ENCODE results near the gene CCR2.

Gene CCR2

DNA sequence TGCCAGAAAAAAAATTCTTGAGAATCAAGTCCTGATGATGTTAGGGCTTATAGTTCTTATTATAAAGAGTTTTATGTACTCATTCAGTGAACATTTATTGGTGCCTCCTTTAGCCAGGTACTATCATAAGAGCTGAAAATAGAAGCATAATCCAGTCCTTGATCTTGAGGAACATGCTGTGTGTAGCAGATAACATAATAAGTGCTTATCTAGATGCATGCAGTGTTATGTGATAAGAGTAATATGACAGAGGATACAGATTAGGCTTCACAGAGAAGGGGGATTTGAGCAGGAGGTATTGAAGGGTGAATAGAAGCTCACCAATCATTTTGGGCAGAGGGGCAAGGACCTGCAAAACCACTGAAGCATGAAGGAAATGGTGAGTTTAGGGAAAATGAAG, 1.1 kb downstream of the CCR2 start:
- no peak for DNase-seq

DNA sequence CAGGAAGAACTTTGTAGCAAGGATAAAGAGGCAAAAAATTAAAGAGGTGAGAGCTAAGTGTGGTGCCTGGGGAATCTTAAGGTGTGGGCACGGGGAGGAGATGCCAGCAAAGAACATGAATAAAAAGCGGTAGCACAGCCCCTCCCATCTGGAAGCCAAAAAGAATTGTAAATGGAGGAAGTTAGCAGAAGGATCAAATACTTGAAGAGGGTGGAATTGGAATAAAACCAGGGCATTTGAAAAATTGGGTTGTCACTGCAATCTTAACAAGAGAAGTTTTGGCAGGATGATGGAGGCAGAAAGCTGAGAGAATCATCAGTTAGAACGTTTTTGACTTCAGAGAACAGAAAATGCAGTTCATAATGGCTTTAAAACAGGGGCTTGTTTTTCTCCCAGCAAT, 2.4 kb downstream of the CCR2 start:
- no peak for DNase-seq

DNA sequence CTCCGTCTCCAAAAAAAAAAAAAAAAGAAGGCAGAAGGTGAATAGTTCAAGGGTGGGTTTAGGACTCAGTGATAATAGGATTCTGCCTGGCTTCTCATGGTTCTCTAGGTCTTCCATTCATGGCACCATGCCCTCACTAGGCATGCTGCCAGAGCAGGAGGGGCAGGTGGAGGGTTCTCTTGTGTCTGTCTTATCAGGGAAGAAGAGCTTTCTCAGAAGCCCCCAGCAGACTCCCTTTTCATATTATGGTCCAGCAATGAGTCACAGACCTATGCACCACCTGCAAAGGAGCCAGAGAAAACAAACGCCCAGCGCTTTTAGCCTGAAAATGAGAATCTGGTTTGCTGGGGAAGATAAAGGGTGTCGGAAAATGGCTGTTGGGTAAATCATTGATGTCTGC, 3.0 kb downstream of the CCR2 start:
- DNase-seq, result no peak

DNA sequence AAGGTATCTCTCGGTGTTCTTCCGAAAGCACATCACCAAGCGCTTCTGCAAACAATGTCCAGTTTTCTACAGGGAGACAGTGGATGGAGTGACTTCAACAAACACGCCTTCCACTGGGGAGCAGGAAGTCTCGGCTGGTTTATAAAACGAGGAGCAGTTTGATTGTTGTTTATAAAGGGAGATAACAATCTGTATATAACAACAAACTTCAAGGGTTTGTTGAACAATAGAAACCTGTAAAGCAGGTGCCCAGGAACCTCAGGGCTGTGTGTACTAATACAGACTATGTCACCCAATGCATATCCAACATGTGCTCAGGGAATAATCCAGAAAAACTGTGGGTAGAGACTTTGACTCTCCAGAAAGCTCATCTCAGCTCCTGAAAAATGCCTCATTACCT, 4.6 kb downstream of the CCR2 start:
- no peak for DNase-seq

DNA sequence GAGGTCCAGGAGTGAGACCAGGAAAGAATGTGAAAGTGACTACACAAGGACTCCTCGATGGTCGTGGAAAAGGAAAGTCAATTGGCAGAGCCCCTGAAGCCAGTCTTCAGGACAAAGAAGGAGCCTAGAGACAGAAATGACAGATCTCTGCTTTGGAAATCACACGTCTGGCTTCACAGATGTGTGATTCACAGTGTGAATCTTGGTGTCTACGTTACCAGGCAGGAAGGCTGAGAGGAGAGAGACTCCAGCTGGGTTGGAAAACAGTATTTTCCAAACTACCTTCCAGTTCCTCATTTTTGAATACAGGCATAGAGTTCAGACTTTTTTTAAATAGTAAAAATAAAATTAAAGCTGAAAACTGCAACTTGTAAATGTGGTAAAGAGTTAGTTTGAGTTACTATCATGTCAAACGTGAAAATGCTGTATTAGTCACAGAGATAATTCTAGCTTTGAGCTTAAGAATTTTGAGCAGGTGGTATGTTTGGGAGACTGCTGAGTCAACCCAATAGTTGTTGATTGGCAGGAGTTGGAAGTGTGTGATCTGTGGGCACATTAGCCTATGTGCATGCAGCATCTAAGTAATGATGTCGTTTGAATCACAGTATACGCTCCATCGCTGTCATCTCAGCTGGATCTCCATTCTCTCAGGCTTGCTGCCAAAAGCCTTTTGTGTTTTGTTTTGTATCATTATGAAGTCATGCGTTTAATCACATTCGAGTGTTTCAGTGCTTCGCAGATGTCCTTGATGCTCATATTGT, 6.0 kb downstream of the CCR2 start:
- DNase-seq, result no peak

DNA sequence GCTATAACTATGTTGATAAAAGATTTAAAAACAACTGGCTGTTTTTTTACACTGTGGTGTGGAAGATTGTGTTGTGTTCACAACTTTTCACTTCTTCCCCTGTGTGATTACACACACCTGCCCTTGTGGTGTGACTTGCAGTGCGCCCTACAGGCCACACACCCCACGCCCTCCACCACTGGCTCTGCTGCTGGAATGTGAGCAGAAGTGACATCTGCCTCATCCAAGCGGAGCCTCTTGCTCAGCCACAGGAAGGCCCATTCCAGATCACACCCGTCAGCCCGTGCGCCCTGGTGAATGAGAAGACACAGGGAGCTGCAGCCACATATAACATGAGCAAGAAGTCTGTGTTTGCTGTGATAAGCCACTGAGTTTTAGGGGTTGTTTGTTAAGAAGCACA, 7.0 kb downstream of the CCR2 start:
- DNase-seq, result no peak

DNA sequence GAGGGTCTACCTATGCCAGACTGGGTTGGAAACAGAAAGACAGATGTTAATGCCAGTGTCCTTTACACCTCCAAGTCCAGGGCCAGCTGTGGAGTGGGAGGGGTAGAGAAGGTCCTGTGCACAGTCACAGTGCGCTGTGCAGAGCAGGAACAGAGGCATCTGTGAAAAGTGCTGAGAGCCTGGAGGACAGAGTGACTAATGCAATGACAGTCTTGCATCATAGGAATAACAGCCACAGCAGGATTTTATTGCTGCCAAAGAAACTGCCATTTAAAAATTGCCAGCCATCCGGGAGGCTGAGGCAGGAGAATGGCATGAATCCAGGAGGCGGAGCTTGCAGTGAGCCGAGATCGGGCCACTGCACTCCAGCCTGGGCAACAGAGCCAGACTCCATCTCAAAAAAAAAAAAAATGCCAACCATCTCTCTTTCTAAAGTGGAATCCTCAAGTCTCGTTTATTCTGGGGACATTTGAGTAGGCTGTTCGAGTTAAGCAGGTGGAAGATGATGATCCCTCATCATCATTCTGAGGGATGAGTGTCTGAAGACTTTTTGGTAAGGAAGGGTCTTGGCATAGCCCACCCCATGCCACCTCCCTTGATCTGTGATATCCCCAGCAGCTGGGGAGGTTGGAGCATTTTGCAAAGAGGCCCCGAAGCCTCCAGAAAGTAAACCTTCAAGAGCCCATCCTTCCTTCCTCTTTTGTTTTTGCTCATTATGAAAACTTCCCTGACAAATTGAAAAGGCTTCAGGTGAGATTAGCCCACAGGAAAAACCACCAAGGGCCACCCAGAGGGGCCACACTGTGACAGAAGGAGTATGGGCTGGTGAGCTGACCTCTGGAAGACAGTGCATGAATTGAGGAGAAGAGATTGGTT, 7.7 kb downstream of the CCR2 start:
- no peak for DNase-seq

DNA sequence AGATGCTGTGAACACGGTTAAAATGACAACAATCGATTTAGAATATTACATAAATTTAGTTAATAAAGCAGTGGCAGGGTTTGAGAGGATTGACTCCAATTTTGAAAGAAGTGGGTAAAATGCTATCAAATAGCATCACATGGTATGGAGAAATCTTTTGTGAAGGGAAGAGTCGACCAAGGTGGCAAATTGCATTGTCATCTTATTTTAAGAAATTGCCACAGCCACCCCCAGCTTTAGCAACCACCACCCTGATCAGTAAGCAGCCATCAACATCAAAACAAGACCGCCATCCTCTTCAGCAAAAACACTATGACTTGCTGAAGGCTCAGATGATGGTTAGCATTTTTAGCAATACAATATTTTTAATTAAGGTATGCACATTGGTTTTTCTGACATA, 11.1 kb downstream of the CCR2 start:
- no peak for DNase-seq

DNA sequence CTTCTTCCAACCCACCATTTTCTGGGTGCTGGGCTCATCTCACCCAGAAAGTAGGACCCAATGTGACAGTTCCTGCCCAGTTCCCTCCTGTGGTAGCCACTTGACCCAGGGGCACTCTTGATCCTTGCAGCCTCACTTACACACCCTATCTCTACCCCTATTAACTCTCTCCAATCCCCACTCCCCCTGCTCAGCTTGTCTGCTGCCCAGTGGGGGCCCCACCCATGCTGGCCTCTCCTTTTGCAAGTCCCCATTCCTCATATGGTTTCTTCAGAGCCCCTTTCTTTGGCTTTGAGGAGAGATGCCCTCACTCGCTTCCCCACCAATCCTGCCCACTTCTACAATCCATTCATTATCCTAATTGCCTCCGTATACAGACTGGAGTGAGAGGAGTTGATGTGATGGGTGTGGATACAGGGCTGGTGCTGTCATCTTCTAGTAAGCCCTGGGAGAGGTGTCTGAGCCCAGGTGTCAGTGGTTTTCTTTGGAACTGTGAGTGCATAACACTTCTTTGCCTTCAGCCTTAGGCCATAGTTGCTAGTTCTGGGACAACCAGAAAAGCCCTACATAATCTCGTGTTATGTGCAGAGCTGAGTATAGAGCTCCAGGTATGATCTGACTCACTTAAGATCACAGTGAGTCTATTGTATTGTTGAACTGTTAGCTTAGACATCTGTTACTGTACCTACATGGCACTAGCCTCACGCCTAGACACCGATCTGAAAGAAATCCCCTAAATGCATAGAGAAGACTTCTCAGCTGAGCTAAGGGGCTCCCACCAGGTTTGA, 12.0 kb downstream of the CCR2 start:
- no peak for DNase-seq

DNA sequence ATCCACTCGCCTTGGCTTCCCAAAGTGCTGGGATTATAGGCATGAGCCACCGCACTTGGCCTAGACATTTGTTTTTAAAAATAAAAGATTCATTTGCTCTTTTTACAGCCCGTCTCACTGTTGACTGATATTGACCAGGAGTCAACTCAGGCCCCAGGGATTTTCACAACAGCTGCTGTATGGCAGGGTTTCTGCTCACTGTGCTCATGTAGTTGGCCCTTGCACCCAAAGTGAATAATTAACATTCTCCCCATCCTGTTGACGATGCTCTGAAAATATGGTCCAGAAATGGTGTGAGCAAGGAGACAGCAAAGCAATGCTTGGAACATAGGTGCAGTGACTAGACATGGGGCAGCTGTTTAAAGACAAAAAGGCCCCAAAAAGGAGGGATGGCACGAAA, 13.9 kb downstream of the CCR2 start:
- no peak for DNase-seq

DNA sequence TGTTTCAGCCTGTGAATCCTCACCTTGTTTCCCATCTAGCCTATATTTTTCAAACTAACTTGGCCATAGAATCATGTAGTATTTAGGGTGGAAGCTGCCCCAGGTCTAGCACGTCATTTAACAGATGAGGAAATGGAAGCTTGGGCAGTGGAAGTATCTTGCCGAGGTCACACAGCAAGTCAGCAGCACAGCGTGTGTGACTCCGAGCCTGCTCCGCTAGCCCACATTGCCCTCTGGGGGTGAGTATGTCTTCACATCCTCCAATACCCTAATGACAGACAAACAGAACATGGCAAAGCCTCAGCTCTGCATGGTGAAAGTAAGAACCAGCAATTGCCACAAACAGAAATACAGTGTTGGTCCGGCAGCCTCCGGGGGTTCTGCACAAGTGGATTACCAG, 14.7 kb downstream of the CCR2 start:
- DNase-seq, result peak; percentile 33

DNA sequence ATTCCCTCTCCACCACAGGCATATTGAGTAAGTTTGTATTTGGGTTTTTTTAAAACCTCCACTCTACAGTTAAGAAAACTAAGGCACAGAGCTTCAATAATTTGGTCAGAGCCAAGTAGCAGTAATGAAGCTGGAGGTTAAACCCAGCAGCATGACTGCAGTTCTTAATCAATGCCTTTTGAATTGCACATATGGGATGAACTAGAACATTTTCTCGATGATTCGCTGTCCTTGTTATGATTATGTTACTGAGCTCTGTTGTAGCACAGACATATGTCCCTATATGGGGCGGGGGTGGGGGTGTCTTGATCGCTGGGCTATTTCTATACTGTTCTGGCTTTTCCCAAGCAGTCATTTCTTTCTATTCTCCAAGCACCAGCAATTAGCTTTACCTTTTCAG, 15.2 kb downstream of the CCR2 start:
- no peak for DNase-seq

DNA sequence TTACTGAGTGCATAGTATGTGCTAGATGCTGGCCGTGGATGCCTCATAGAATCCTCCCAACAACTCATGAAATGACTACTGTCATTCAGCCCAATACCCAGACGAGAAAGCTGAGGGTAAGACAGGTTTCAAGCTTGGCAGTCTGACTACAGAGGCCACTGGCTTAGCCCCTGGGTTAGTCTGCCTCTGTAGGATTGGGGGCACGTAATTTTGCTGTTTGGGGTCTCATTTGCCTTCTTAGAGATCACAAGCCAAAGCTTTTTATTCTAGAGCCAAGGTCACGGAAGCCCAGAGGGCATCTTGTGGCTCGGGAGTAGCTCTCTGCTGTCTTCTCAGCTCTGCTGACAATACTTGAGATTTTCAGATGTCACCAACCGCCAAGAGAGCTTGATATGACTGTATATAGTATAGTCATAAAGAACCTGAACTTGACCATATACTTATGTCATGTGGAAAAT, 15.8 kb downstream of the CCR2 start:
- no peak for DNase-seq

DNA sequence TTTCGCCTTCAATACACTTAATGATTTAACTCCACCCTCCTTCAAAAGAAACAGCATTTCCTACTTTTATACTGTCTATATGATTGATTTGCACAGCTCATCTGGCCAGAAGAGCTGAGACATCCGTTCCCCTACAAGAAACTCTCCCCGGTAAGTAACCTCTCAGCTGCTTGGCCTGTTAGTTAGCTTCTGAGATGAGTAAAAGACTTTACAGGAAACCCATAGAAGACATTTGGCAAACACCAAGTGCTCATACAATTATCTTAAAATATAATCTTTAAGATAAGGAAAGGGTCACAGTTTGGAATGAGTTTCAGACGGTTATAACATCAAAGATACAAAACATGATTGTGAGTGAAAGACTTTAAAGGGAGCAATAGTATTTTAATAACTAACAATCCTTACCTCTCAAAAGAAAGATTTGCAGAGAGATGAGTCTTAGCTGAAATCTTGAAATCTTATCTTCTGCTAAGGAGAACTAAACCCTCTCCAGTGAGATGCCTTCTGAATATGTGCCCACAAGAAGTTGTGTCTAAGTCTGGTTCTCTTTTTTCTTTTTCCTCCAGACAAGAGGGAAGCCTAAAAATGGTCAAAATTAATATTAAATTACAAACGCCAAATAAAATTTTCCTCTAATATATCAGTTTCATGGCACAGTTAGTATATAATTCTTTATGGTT, 17.1 kb downstream of the CCR2 start, which contains the start of gene CCR5:
Gene CCR5 (plus strand): TSS at position 108 of the 680 bp plus-strand sequence. CDS start 1,957 bp downstream, outside the sequence.
- no peak for DNase-seq

DNA sequence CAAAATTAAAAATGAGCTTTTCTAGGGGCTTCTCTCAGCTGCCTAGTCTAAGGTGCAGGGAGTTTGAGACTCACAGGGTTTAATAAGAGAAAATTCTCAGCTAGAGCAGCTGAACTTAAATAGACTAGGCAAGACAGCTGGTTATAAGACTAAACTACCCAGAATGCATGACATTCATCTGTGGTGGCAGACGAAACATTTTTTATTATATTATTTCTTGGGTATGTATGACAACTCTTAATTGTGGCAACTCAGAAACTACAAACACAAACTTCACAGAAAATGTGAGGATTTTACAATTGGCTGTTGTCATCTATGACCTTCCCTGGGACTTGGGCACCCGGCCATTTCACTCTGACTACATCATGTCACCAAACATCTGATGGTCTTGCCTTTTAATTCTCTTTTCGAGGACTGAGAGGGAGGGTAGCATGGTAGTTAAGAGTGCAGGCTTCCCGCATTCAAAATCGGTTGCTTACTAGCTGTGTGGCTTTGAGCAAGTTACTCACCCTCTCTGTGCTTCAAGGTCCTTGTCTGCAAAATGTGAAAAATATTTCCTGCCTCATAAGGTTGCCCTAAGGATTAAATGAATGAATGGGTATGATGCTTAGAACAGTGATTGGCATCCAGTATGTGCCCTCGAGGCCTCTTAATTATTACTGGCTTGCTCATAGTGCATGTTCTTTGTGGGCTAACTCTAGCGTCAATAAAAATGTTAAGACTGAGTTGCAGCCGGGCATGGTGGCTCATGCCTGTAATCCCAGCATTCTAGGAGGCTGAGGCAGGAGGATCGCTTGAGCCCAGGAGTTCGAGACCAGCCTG, 17.8 kb downstream of the CCR2 start:
- DNase-seq, result no peak

DNA sequence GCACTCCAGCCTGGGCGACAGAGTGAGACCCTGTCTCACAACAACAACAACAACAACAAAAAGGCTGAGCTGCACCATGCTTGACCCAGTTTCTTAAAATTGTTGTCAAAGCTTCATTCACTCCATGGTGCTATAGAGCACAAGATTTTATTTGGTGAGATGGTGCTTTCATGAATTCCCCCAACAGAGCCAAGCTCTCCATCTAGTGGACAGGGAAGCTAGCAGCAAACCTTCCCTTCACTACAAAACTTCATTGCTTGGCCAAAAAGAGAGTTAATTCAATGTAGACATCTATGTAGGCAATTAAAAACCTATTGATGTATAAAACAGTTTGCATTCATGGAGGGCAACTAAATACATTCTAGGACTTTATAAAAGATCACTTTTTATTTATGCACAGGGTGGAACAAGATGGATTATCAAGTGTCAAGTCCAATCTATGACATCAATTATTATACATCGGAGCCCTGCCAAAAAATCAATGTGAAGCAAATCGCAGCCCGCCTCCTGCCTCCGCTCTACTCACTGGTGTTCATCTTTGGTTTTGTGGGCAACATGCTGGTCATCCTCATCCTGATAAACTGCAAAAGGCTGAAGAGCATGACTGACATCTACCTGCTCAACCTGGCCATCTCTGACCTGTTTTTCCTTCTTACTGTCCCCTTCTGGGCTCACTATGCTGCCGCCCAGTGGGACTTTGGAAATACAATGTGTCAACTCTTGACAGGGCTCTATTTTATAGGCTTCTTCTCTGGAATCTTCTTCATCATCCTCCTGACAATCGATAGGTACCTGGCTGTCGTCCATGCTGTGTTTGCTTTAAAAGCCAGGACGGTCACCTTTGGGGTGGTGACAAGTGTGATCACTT, 18.8 kb downstream of the CCR2 start:
- DNase-seq, result no peak

DNA sequence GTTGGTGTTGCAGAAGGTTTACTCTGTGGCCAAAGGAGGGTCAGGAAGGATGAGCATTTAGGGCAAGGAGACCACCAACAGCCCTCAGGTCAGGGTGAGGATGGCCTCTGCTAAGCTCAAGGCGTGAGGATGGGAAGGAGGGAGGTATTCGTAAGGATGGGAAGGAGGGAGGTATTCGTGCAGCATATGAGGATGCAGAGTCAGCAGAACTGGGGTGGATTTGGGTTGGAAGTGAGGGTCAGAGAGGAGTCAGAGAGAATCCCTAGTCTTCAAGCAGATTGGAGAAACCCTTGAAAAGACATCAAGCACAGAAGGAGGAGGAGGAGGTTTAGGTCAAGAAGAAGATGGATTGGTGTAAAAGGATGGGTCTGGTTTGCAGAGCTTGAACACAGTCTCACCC, 20.8 kb downstream of the CCR2 start:
- DNase-seq, result no peak

DNA sequence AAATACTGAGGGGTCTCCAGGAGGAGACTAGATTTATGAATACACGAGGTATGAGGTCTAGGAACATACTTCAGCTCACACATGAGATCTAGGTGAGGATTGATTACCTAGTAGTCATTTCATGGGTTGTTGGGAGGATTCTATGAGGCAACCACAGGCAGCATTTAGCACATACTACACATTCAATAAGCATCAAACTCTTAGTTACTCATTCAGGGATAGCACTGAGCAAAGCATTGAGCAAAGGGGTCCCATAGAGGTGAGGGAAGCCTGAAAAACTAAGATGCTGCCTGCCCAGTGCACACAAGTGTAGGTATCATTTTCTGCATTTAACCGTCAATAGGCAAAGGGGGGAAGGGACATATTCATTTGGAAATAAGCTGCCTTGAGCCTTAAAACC, 21.3 kb downstream of the CCR2 start:
- no peak for DNase-seq

DNA sequence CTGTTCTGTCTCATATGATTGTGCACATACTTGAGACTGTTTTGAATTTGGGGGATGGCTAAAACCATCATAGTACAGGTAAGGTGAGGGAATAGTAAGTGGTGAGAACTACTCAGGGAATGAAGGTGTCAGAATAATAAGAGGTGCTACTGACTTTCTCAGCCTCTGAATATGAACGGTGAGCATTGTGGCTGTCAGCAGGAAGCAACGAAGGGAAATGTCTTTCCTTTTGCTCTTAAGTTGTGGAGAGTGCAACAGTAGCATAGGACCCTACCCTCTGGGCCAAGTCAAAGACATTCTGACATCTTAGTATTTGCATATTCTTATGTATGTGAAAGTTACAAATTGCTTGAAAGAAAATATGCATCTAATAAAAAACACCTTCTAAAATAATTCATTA, 21.9 kb downstream of the CCR2 start:
- DNase-seq, result no peak

DNA sequence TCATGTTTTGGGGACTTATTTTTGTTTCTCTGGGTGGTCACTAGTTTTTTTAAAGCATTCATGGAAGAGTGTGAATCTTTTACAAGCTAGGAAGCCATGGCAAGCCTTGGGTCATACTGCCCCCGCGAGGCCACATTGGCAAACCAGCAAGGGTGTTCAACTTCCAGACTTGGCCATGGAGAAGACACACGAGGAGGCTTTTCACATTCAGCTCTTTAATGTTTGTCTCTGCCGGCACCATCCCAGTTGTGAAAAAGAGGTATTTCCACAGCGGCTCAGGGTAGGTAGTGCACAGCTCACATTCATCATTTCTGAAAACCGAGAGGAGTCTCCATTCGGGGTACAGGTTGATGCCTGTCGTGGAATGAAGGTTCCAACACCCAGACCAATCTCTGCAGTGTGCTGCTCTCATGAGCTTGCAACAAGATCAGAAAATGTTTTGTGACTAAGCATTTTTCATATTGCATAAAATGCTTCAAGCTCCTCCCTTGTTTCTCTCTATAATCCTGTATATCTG, 24.6 kb downstream of the CCR2 start:
- DNase-seq, result peak; percentile 44

All from effector CD4-positive, alpha-beta T cell (primary cell).